B cell (primary cell): Measurements from ENCODE around the gene BCO2.

Experiments
- CTCF ChIP-seq: fragments of 200-600 bp; IDR thresholded peaks from one replicate; pipeline ENCODE4 v1.8.0; 2022; ENCODE audit warnings: antibody characterized with exemption, mild to moderate bottlenecking
- EZH2 ChIP-seq: IDR thresholded peaks from 2 replicates; pipeline ENCODE4 v1.6.1; 2012; ENCODE audit warnings: borderline replicate concordance, low read depth, mild to moderate bottlenecking, moderate library complexity, low read length; ENCODE audit not compliant: insufficient read depth, poor library complexity, severe bottlenecking

DNA sequence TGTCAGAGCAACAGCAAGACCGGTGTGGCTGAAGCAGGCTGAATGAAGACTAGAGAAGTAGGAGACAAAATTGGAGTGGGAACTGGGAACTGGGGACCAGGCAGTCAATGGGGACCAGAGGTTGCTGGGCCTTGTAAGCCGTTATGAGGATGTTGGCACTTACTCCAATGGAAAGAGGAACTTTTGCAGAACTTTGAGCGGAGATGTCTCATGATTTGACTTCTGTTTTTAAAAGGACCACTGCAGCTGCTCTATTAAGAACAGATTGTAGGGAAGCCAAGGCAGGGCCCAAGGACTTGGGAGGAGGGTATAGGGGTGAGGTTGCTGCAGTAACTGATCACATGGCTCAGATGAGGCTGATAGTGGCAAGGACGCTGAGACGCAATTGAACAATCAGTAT lies 45.7 kb upstream of the BCO2 start:
- TF ChIP-seq CTCF (no peak), EZH2 (no peak)
